Activated CD8-positive, alpha-beta T cell treated with anti-CD3 and anti-CD28 coated beads for 36 hours (primary cell): ENCODE data around the gene GLRX3. TPM values are rescaled to one million over a fixed set of nuclear protein-coding genes. Genes with fewer than 3 reads are reported as not detected.

Experiments used
- ATAC-seq: fragments of 200-7000 bp; cut with Tn5 transposase; one replicate; pipeline ENCODE4 v1.10.0; 2021; ENCODE audit warnings: mild to moderate bottlenecking, moderate library complexity
- CTCF ChIA-PET: fragments of 350-600 bp; sonication (Branson Sonifier 250); formaldehyde crosslinking; loops from one replicate; lab custom pipeline; 2021; ENCODE audit warnings: antibody characterized with exemption; lab: Charles Lee
- POLR2A ChIA-PET: fragments of 350-600 bp; sonication (Branson Sonifier 250); formaldehyde crosslinking; loops from one replicate; lab custom pipeline; 2021; ENCODE audit warnings: antibody characterized with exemption; lab: Charles Lee
- DNase-seq: peaks from one replicate; pipeline ENCODE4 v3.0.0-alpha.2; 2020
- H3K27ac Mint-ChIP-seq: one replicate; pipeline ENCODE4 v1.8.0; 2021; ENCODE audit warnings: mild to moderate bottlenecking, mixed read lengths
- H3K27me3 Mint-ChIP-seq: one replicate; pipeline ENCODE4 v1.8.0; 2021; ENCODE audit warnings: mixed read lengths
- H3K36me3 Mint-ChIP-seq: one replicate; pipeline ENCODE4 v1.8.0; 2021; ENCODE audit warnings: low read depth, mixed read lengths
- H3K4me1 Mint-ChIP-seq: one replicate; pipeline ENCODE4 v1.8.0; 2021; ENCODE audit warnings: low read depth, mixed read lengths
- H3K4me3 Mint-ChIP-seq: one replicate; pipeline ENCODE4 v1.8.0; 2021; ENCODE audit warnings: mild to moderate bottlenecking, moderate library complexity, mixed read lengths
- H3K9me3 Mint-ChIP-seq: one replicate; pipeline ENCODE4 v1.8.0; 2021; ENCODE audit warnings: mixed read lengths
- CTCF ChIP-seq: fragments of 200-600 bp; IDR thresholded peaks from one replicate; pipeline ENCODE4 v1.8.0; 2022; ENCODE audit warnings: antibody characterized with exemption, mild to moderate bottlenecking
- intact Hi-C: fragments of 100-400 bp; cut with micrococcal nuclease; formaldehyde crosslinking; loops from one replicate; pipeline ENCODE4 v1.10.0; 2022
- total RNA-seq, 2 experiments: library from RNA; stranded (reverse); gene quantifications; one replicate each; pipeline ENCODE4 v1.2.3, GENCODE V29; 2021

Gene GLRX3
- total RNA-seq, 2 experiments from 2014 or later = 109 to 121 TPM

- Mint-ChIP-seq H3K27ac (no peak overlapping the region), H3K4me3 (no peak overlapping the region), H3K36me3 (peaks cover 36% of the 10 kb centered on the region), H3K27me3 (no peaks in the 10 kb centered on the region), H3K4me1 (peaks cover 60% of the 10 kb centered on the region), H3K9me3 (no peaks in the 10 kb centered on the region)
- ChIA-PET CTCF (interaction anchor here (0.8 to 2.5 kb wide), 3 partner anchors 13 to 39 kb away, joined by 3 to 11 read pairs (median 3); no protein-coding TSS in a partner anchor), POLR2A (interaction anchor here (6.0 kb wide), 1 partner anchor 30 kb away, joined by 54 read pairs; the partner anchor contains the start of gene C10orf143)
- TF ChIP-seq CTCF = no peak
- ATAC-seq (no peak), DNase-seq (no peak)
- intact Hi-C loops = no loop called here
Observed at GRCh38 chr10:130140425-130140824, 4.2 kb downstream of the GLRX3 start.

- Mint-ChIP-seq H3K4me3 (no peak overlapping the region), H3K4me1 (peaks cover 61% of the 10 kb centered on the region), H3K27me3 (no peaks in the 10 kb centered on the region), H3K36me3 (peaks cover 39% of the 10 kb centered on the region), H3K27ac (peak overlapping the region; percentile 39), H3K9me3 (no peaks in the 10 kb centered on the region)
- ATAC-seq = no peak
- ChIA-PET POLR2A (interaction anchor here (1.3 to 1.6 kb wide), 2 partner anchors 18 to 31 kb away, joined by 3 to 8 read pairs; partner anchors contain the start of gene C10orf143), CTCF (interaction anchor here (1.5 kb wide), 1 partner anchor 18 kb away, joined by 3 read pairs; no protein-coding TSS in a partner anchor)
- no peak for TF ChIP-seq CTCF
- intact Hi-C loops = no loop called here
- no peak for DNase-seq
Observed at GRCh38 chr10:130141038-130141437, 4.8 kb downstream of the GLRX3 start.

- Mint-ChIP-seq H3K27ac (peak overlapping the region; percentile 39), H3K27me3 (no peaks in the 10 kb centered on the region), H3K9me3 (no peaks in the 10 kb centered on the region), H3K4me1 (peaks cover 64% of the 10 kb centered on the region), H3K4me3 (no peak overlapping the region), H3K36me3 (peaks cover 43% of the 10 kb centered on the region)
- DNase-seq (no peak), ATAC-seq (no peak)
- intact Hi-C loops = no loop called here
- ChIA-PET CTCF (interaction anchor here (1.1 to 1.7 kb wide), 3 partner anchors 13 to 30 kb away, joined by 3 to 6 read pairs (median 4); partner anchors contain the start of gene C10orf143), POLR2A (interaction anchor here (1.3 to 1.6 kb wide), 2 partner anchors 17 to 31 kb away, joined by 3 to 8 read pairs; partner anchors contain the start of gene C10orf143)
- no peak for TF ChIP-seq CTCF
Observed at GRCh38 chr10:130141460-130141859, 5.3 kb downstream of the GLRX3 start.

GRCh38 chr10:130141878-130142277, 5.7 kb downstream of the GLRX3 start:
- Mint-ChIP-seq H3K27me3 (no peaks in the 10 kb centered on the region), H3K27ac (peak overlapping the region; percentile 13), H3K9me3 (no peaks in the 10 kb centered on the region), H3K4me1 (peaks cover 64% of the 10 kb centered on the region), H3K4me3 (no peak overlapping the region), H3K36me3 (peaks cover 45% of the 10 kb centered on the region)
- peak; percentile 26 for DNase-seq
- ChIA-PET CTCF (interaction anchor here (1.1 to 1.7 kb wide), 3 partner anchors 14 to 31 kb away, joined by 3 to 6 read pairs (median 4); partner anchors contain the start of gene C10orf143), POLR2A (interaction anchor here (1.3 to 1.6 kb wide), 2 partner anchors 17 to 32 kb away, joined by 3 to 8 read pairs; partner anchors contain the start of gene C10orf143)
- peak; percentile 64 for ATAC-seq
- intact Hi-C loops = no loop called here
- no peak for TF ChIP-seq CTCF

- H3K4me1 Mint-ChIP-seq = peaks cover 35% of the 10 kb centered on the region
- POLR2A ChIA-PET = interaction anchor here (1.1 to 1.3 kb wide), 2 partner anchors 11 to 36 kb away, joined by 3 read pairs; no protein-coding TSS in a partner anchor
- no peaks in the 10 kb centered on the region for H3K27me3 Mint-ChIP-seq
- H3K9me3 Mint-ChIP-seq = no peaks in the 10 kb centered on the region
- no peak for TF ChIP-seq CTCF
- ATAC-seq (no peak), DNase-seq (no peak)
- CTCF ChIA-PET = no interaction called here
- peaks cover 47% of the 10 kb centered on the region for H3K36me3 Mint-ChIP-seq
- no peak overlapping the region for H3K4me3 Mint-ChIP-seq
- H3K27ac Mint-ChIP-seq = peak overlapping the region; percentile 9
- intact Hi-C loops = no loop called here
Observed at GRCh38 chr10:130146042-130146441, 9.9 kb downstream of the GLRX3 start.
